Heart left ventricle (tissue), 16 donors: ENCODE data around the gene TMEM131L. TPM values are rescaled to one million over a fixed set of nuclear protein-coding genes. Genes with fewer than 3 reads are reported as not detected.

Source experiments
- ATAC-seq, 4 donors: fragments of 200-7000 bp; cut with Tn5 transposase; one replicate each; pipeline ENCODE4 v1.9.1; 2020 to 2022; ENCODE audit warnings: moderate library complexity in 4 of 4, mild to moderate bottlenecking in 3 of 4, moderate number of reproducible peaks in 1 of 4
- DNase-seq, 5 donors: peaks; one replicate each; pipeline ENCODE4 v3.0.0-alpha.2; 2020
- H3K27ac ChIP-seq, 12 donors: fragments of 200-600 bp; sonication (generic) in 4 of 12; one replicate each; pipeline versions ENCODE4 v1.5.0 to v1.8.0; 2016 to 2022; ENCODE audit warnings: mild to moderate bottlenecking in 2 of 12
- H3K27me3 ChIP-seq, 9 donors: fragments of 200-600 bp; sonication (generic) in 2 of 9; one replicate each; pipeline versions ENCODE4 v1.5.1 to v1.8.0; 2016 to 2022; ENCODE audit warnings: mild to moderate bottlenecking in 3 of 9
- H3K36me3 ChIP-seq, 9 donors: fragments of 200-600 bp; sonication (generic) in 2 of 9; one replicate each; pipeline versions ENCODE4 v1.5.0 to v1.8.0; 2018 to 2022; ENCODE audit warnings: mild to moderate bottlenecking in 2 of 9
- H3K4me1 ChIP-seq, 12 donors: fragments of 200-600 bp; sonication (generic) in 4 of 12; one replicate each; pipeline versions ENCODE4 v1.5.0 to v1.8.0; 2016 to 2022; ENCODE audit warnings: mild to moderate bottlenecking in 3 of 12
- H3K4me3 ChIP-seq, 12 donors: fragments of 200-600 bp; sonication (generic) in 4 of 12; one replicate each; pipeline versions ENCODE4 v1.5.0 to v1.8.0; 2017 to 2022; ENCODE audit warnings: mild to moderate bottlenecking in 9 of 12, moderate library complexity in 4 of 12
- H3K9me3 ChIP-seq, 12 donors: fragments of 200-600 bp; sonication (generic) in 4 of 12; one replicate each; pipeline versions ENCODE4 v1.5.0 to v1.8.0; 2016 to 2022; ENCODE audit warnings: mild to moderate bottlenecking in 1 of 12
- POLR2A ChIP-seq, 2 donors: fragments of 450-650 bp; IDR thresholded peaks; one replicate each; pipeline ENCODE4 v1.6.1; 2017; ENCODE audit warnings: antibody characterized with exemption in 2 of 2, mild to moderate bottlenecking in 2 of 2, moderate library complexity in 2 of 2
- WGBS, 4 donors: extraction: QIAGEN DNeasy Blood & Tissue Kit in 2 of 4; methylation state at CpG; one replicate each; pipeline versions ENCODE4 v1.1.5 to v1.1.7; 2013 to 2018; 5-methylcytosine and 5-hydroxymethylcytosine counted together
- intact Hi-C, 10 donors: fragments of 100-400 bp; cut with DNase I; formaldehyde crosslinking; loops; one replicate each; pipeline versions ENCODE4 v1.11.1 to v1.14.2; 2022
- polyA plus RNA-seq, 2 donors: library from polyadenylated mRNA; stranded (reverse); fragments of 200-250 nt; gene quantifications; one replicate each; pipeline ENCODE4 v1.2.3, GENCODE V29; 2013
- total RNA-seq, 9 donors: library from RNA; depleted of rRNA in 2 of 9; stranded (reverse); fragments of >200 nt in 2 of 9; fragmentation: NEBNext Ultra II Directional in 3 of 9; extraction: Animal tissue kit (Norgen Biotek cat#: 25700) in 3 of 9; gene quantifications; one replicate each; pipeline versions ENCODE4 v1.1.0 to v1.2.4, GENCODE V29; 2016 to 2023
- TF ChIP-seq, protein P1 (sequence below), 12 donors: fragments of 200-600 bp; sonication (generic) in 4 of 12; IDR thresholded peaks; one replicate each; pipeline versions ENCODE4 v1.5.0 to v1.8.0; 2018 to 2022; ENCODE audit warnings: antibody characterized with exemption in 12 of 12, mild to moderate bottlenecking in 5 of 12
- donor health status: ischemic (EF 13 %, LVEDD 7.1; RV severe dilation, severe dysfunction).
- donor health status: healthy with polysubstance abuse.
- donor health status: DM: no; HTN: yes; CAD: no.
- donor health status: DM: no; HTN: no; CAD: no.
- donor health status: ischemic (EF 25% LVEDD 6.9; RV normal size, moderate dysfunction).
- donor health status: ischemic (EF 25% LVEDD 5.7; RV mildly dilated, moderate dysfunction).
- donor health status: healthy.
- donor health status: DM: yes; HTN: yes; CAD: no.
- donor health status: ischemic (EF 35%, LVEDD 5.7; RV mildly dilated, moderate dysfunction).
- donor health status: nonischemic (EF 11% LVEDD 7.7; RV severe dilation, severe dysfunction).
- donor health status: DM: yes; HTN: yes; CAD: no.
- donor health status: PGD.
- donor health status: ischemic (EF 29% LVEDD 5.4; RV normal size, mild dysfunction).
- donor health status: nonischemic (EF 23%, LVEDD 6.1; RV moderate dilation, normal function).

TMEM131L gene
- total and polyA plus RNA-seq, 11 donors: 3.8 to 22.2 (median 19.6) TPM

DNA sequence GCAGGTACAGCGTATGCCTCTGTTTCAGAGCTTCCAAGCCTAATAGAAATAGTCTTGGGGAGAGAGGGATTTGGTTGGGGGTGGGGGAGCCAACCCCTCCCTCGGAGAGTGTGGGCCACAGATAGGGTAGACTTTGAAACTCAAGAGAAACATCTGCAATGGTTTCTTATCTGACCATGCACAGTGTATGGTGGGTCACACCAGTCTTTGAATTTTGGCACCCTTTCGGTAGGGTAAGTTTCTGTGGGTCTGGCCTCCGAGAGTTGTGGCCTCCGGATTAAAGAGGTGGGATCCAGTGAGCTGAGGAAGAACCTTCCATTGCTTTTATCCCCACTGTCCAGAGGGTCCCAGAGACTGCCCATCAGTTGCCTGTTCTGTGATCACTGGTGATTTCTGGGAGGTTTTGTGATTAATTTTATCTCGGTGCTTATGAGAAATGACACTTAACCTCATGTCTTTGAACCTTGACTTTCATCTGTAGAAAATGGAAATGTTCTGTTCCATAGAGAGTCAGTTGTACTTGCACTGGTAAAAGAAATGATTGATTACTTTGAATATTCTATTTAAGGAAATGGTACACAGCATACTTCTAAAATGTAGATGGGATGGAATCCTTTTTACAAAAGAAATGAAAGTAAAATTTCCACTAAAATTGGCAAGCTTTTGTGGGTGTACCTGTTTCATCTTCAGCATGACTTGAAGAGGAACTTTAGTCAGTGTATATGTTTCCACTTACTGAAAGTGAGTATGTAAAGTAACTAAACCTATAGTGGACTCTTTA is 62.7 kb downstream of the TMEM131L start:
- Histone ChIP-seq H3K9me3 (no peaks in the 10 kb centered on the region), H3K4me1 (peaks cover 4 to 87% (median 52%) of the 10 kb centered on the region in 12 donors), H3K4me3 (no peak overlapping the region), H3K27me3 (no peaks in the 10 kb centered on the region), H3K36me3 (no peaks in the 10 kb centered on the region), H3K27ac (peak overlapping the region in 1 of 12 donors; percentile 47)
- WGBS, 4 donors: 87 to 91% (median 89%) methylated on average over 6 of the region's 6 CpGs
- no peak for DNase-seq
- intact Hi-C loops: no loop called here
- TF ChIP-seq, protein P1, sequence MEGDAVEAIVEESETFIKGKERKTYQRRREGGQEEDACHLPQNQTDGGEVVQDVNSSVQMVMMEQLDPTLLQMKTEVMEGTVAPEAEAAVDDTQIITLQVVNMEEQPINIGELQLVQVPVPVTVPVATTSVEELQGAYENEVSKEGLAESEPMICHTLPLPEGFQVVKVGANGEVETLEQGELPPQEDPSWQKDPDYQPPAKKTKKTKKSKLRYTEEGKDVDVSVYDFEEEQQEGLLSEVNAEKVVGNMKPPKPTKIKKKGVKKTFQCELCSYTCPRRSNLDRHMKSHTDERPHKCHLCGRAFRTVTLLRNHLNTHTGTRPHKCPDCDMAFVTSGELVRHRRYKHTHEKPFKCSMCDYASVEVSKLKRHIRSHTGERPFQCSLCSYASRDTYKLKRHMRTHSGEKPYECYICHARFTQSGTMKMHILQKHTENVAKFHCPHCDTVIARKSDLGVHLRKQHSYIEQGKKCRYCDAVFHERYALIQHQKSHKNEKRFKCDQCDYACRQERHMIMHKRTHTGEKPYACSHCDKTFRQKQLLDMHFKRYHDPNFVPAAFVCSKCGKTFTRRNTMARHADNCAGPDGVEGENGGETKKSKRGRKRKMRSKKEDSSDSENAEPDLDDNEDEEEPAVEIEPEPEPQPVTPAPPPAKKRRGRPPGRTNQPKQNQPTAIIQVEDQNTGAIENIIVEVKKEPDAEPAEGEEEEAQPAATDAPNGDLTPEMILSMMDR (IDR thresholded peaks at IDR 0.05): no peak
- no peak for TF ChIP-seq POLR2A (IDR thresholded peaks at IDR 0.05)
- no peak for ATAC-seq

DNA sequence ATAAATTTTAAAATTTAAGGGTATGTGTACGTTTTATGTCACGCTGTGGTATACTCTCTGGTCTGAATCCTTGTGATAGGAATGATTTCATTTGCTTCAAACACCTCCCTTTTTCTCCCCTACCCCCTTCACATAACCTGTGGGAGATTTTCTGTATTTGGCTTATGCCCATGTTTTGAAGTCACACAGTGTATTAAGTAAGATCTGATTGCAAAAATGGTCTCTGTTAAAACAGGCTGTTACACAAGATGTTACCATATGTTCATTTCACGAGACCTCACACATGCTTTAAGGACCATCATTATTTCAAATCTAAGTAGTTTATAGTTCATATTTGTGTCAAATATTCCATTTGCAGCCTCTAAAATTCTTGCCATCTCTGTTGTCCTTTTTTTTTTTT is 63.5 kb downstream of the TMEM131L start:
- Histone ChIP-seq H3K27ac (peak overlapping the region in 6 of 12 donors; percentile 11 to 62 (median 37)), H3K4me1 (peaks cover 4 to 80% (median 49%) of the 10 kb centered on the region in 12 donors), H3K4me3 (no peak overlapping the region), H3K9me3 (no peaks in the 10 kb centered on the region), H3K27me3 (no peaks in the 10 kb centered on the region), H3K36me3 (no peaks in the 10 kb centered on the region)
- TF ChIP-seq, protein P1 (IDR thresholded peaks at IDR 0.05): no peak
- no peak for TF ChIP-seq POLR2A (IDR thresholded peaks at IDR 0.05)
- DNase-seq: no peak
- intact Hi-C loops: loop anchor here in 4 of 10 donors (5.0 to 10.0 kb wide), 4 partner anchors 32 to 65 kb away; partner anchors contain the start of gene TMEM131L (in 2 of the 4)
- peak in 2 of 4 donors; percentile 27 to 54 for ATAC-seq
- 91 to 94% (median 92%) methylated on average over 3 of the region's 3 CpGs for WGBS, 4 donors

DNA sequence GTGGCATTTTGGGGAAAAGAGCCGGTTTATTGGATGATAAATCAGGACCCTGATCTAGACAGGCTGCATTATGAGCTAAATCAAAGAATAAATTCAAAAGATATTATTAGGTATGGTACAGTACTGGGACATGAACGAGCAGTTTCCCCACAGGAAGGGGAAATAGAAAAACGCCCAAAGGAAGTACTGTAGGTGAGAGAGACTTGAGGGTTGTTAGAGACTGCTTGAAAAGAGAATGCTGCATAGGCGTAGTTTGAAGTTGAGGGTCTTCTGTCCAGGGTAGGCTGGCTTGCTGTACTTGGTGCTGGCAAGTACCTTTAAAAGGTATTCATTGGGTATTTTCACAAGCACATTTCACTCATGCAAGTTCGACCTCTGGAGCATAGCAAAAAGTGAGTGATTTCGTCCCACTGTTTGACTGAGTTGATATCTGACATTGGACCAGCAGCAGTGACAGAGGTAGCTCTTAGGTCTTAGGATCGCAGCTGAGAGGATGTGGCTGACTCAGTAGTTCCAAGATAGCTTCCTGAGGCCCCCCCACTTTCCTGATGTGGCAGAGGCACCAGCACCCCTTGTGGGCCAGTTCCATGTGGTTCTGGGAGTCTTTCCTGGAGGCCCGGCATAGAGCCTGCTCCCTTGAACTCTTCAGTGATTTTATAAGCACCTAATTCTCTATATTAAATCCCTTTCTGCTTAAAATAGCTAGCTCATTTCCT is 64.3 kb downstream of the TMEM131L start:
- 46 to 55% (median 51%) methylated on average over 8 of the region's 8 CpGs for WGBS, 4 donors
- peak overlapping the region in 9 of 12 donors; percentile 11 to 66 (median 41) for H3K27ac ChIP-seq
- ATAC-seq (peak in 3 of 4 donors; percentile 52 to 65 (median 53)), DNase-seq (peak in 1 of 5 donors; percentile 20)
- TF ChIP-seq, protein P1 (IDR thresholded peaks at IDR 0.05): no peak
- no peak for TF ChIP-seq POLR2A (IDR thresholded peaks at IDR 0.05)
- no peak overlapping the region for H3K4me3 ChIP-seq
- H3K9me3 ChIP-seq: no peaks in the 10 kb centered on the region
- no peaks in the 10 kb centered on the region for H3K27me3 ChIP-seq
- H3K36me3 ChIP-seq: no peaks in the 10 kb centered on the region
- intact Hi-C loops: loop anchor here in 4 of 10 donors (5.0 to 10.0 kb wide), 4 partner anchors 33 to 66 kb away; partner anchors contain the start of gene TMEM131L (in 2 of the 4)
- peaks cover 4 to 78% (median 51%) of the 10 kb centered on the region in 12 donors for H3K4me1 ChIP-seq

DNA sequence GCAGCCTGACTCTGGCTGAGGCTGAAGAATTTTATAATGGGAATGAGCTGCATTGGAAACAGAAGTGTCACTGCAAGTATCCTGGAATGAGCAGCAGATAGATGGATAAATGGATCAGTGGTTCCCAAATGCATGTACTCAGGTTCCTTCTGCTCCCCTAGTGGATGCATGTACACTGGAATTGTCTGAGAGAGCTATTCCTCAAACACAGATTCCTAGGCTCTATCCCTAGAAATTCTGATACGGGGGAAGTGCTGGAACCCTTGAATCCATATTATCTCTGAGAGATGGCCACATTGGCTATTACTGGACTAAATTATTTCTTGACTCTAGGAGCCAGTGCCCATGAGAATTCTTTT is 64.8 kb downstream of the TMEM131L start:
- no peak for DNase-seq
- Histone ChIP-seq H3K27me3 (no peaks in the 10 kb centered on the region), H3K27ac (peak overlapping the region in 7 of 12 donors; percentile 24 to 66 (median 45)), H3K4me3 (no peak overlapping the region), H3K9me3 (no peaks in the 10 kb centered on the region), H3K4me1 (peaks cover 8 to 80% (median 54%) of the 10 kb centered on the region in 12 donors), H3K36me3 (no peaks in the 10 kb centered on the region)
- peak in 2 of 4 donors; percentile 16 to 32 for ATAC-seq
- TF ChIP-seq, protein P1 (IDR thresholded peaks at IDR 0.05): peak in 1 of 12 donors; percentile 24
- TF ChIP-seq POLR2A (IDR thresholded peaks at IDR 0.05): no peak
- intact Hi-C loops: loop anchor here in 4 of 10 donors (5.0 to 10.0 kb wide), 4 partner anchors 34 to 66 kb away; partner anchors contain the start of gene TMEM131L (in 2 of the 4)
- WGBS, 4 donors: 40 to 67% (median 57%) methylated on average over 1 of the region's 1 CpG
